Measurements from ENCODE around the gene ATXN7L3.

The ATXN7L3 gene

GRCh38 chr17:44149750-44150329 is 49.8 kb downstream of the ATXN7L3 start:
- CTCF ChIA-PET = interaction anchor here (1.0 to 3.1 kb wide), 8 partner anchors 9 to 66 kb away, joined by 5 to 16 read pairs (median 8); partner anchors contain the start of gene TMUB2
- POLR2A ChIA-PET = interaction anchor here (0.5 kb wide), 1 partner anchor 426 kb away, joined by 3 read pairs; no protein-coding TSS in a partner anchor
- H3K36me3 ChIP-seq (ENCODE audit: control insufficient read depth in 2 of 2, insufficient read depth in 1 of 2, low read length in 2 of 2) = peaks cover 65 to 87% of the 10 kb centered on the region in 2 experiments
- peaks cover 3% of the 10 kb centered on the region; the same call in 1 of the 2 replicates for H3K4me1 ChIP-seq (ENCODE audit: control insufficient read depth, insufficient read depth, low read length)
- no peaks in the 10 kb centered on the region for H3K9me3 ChIP-seq (ENCODE audit: control insufficient read depth, insufficient read depth, low read depth, low read length)
- no peak overlapping the region for H3K4me3 ChIP-seq (ENCODE audit: low read depth, low read length)
- H3K27ac ChIP-seq (ENCODE audit: extremely low read depth, low read depth, low read length) = peak overlapping the region; percentile 29
- TF ChIP-seq HOXA7 (CRISPR knock-in tag; IDR thresholded peaks at IDR 0.05; ENCODE audit: borderline replicate concordance) = no peak
- TF ChIP-seq ZNF704 (tag by site-specific recombination; IDR thresholded peaks at IDR 0.05) = no peak
- TF ChIP-seq ZNF580 (tag by site-specific recombination; IDR thresholded peaks at IDR 0.05) = no peak
- no peak for TF ChIP-seq ZNF280D (tag by site-specific recombination; IDR thresholded peaks at IDR 0.05)
- TF ChIP-seq ZBTB17 (tag by site-specific recombination; IDR thresholded peaks at IDR 0.05) = peak; percentile 50; the same call in 1 of the 2 replicates
- TF ChIP-seq ZNF133 (tag by site-specific recombination; IDR thresholded peaks at IDR 0.05) = no peak
- no peak for TF ChIP-seq ZNF274 (IDR thresholded peaks at IDR 0.05; ENCODE audit: low read length)
- TF ChIP-seq ZNF274 (tag by site-specific recombination; IDR thresholded peaks at IDR 0.05; ENCODE audit: borderline replicate concordance) = no peak
- no peak for TF ChIP-seq ZNF449 (tag by site-specific recombination; IDR thresholded peaks at IDR 0.05)
- TF ChIP-seq ZNF423 (tag by site-specific recombination; IDR thresholded peaks at IDR 0.05) = no peak
- no peak for TF ChIP-seq HOXC10 (CRISPR knock-in tag; IDR thresholded peaks at IDR 0.05)
- TF ChIP-seq KLF16 (tag by site-specific recombination; IDR thresholded peaks at IDR 0.05) = no peak
- no peak for TF ChIP-seq ZNF677 (tag by site-specific recombination; IDR thresholded peaks at IDR 0.05)
- no peak for TF ChIP-seq ZSCAN30 (tag by site-specific recombination; IDR thresholded peaks at IDR 0.05)
- no peak for TF ChIP-seq ZFP3 (tag by site-specific recombination; IDR thresholded peaks at IDR 0.05; ENCODE audit: low read depth)
- peak; percentile 82 for TF ChIP-seq PRDM10 (tag by site-specific recombination; IDR thresholded peaks at IDR 0.05)
- no peak for TF ChIP-seq ZNF473 (tag by site-specific recombination; IDR thresholded peaks at IDR 0.05)
- TF ChIP-seq FEZF1 (tag by site-specific recombination; IDR thresholded peaks at IDR 0.05) = no peak
- TF ChIP-seq SCRT1 (tag by site-specific recombination; IDR thresholded peaks at IDR 0.05; ENCODE audit: borderline replicate concordance) = peak; percentile 64; the same call in 1 of the 2 replicates
- peak; percentile 46 for TF ChIP-seq ZNF623 (tag by site-specific recombination; IDR thresholded peaks at IDR 0.05)
- TF ChIP-seq PBX3 (CRISPR knock-in tag; IDR thresholded peaks at IDR 0.05) = no peak
- peak; percentile 86 for TF ChIP-seq ZNF600 (tag by site-specific recombination; IDR thresholded peaks at IDR 0.05)
- no peak for TF ChIP-seq ZFP37 (tag by site-specific recombination; IDR thresholded peaks at IDR 0.05)
- TF ChIP-seq EGR2 (tag by site-specific recombination; IDR thresholded peaks at IDR 0.05; ENCODE audit: low read depth) = peak; percentile 41; the same call in 1 of the 2 replicates
- TF ChIP-seq ZFHX2 (tag by site-specific recombination; conservative IDR thresholded peaks at IDR 0.05) = peak; percentile 29; the same call in 1 of the 2 replicates
- no peak for TF ChIP-seq MYNN (tag by site-specific recombination; IDR thresholded peaks at IDR 0.05; ENCODE audit: borderline replicate concordance)
- no peak for TF ChIP-seq ZNF223 (tag by site-specific recombination; IDR thresholded peaks at IDR 0.05)
